Vagina (tissue), 2 donors: ENCODE results near the gene SATB1.

ENCODE experiments used
- POLR2A ChIP-seq, 2 donors: fragments of 450-650 bp; IDR thresholded peaks; one replicate each; pipeline ENCODE4 v1.6.1; 2017; ENCODE audit warnings: antibody characterized with exemption in 2 of 2, mild to moderate bottlenecking in 2 of 2, moderate library complexity in 2 of 2
- POLR2AphosphoS5 ChIP-seq, 2 donors: sonication (generic); formaldehyde crosslinking; IDR thresholded peaks; one replicate each; pipeline ENCODE4 v1.9.0; 2017; ENCODE audit warnings: antibody characterized with exemption in 2 of 2, mild to moderate bottlenecking in 2 of 2, low read depth in 1 of 2; ENCODE audit not compliant: insufficient read depth in 1 of 2
- TF ChIP-seq, protein P1 (sequence below), 3 experiments: fragments of 450-650 bp in 2 of 3; fragments of 200-600 bp in 1 of 3; sonication (generic) in 1 of 3; IDR thresholded peaks; one replicate each; pipeline ENCODE4 v1.5.1; 2017 to 2019; ENCODE audit warnings: antibody characterized with exemption in 3 of 3, mild to moderate bottlenecking in 2 of 3, moderate library complexity in 2 of 3

DNA sequence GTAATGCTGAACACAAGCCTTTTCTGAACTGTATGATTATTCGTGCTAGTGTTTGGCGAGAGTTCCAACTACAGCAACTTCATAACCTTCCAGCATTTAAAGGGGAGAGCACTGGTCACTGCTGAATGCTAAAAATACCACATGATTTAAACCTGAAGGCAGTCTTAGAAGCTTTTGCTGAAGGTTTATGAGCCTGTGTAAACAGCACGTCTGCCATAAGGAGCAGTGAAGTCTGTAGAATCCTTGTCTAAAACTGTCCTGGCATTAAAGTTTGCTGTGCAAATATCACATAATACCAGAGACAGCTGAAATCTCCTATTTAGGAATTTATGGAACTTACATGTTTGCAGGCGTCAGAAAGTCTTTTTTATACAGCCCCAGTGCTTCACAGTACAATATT is 5.9 kb downstream of the SATB1 start:
- TF ChIP-seq, protein P1, sequence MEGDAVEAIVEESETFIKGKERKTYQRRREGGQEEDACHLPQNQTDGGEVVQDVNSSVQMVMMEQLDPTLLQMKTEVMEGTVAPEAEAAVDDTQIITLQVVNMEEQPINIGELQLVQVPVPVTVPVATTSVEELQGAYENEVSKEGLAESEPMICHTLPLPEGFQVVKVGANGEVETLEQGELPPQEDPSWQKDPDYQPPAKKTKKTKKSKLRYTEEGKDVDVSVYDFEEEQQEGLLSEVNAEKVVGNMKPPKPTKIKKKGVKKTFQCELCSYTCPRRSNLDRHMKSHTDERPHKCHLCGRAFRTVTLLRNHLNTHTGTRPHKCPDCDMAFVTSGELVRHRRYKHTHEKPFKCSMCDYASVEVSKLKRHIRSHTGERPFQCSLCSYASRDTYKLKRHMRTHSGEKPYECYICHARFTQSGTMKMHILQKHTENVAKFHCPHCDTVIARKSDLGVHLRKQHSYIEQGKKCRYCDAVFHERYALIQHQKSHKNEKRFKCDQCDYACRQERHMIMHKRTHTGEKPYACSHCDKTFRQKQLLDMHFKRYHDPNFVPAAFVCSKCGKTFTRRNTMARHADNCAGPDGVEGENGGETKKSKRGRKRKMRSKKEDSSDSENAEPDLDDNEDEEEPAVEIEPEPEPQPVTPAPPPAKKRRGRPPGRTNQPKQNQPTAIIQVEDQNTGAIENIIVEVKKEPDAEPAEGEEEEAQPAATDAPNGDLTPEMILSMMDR (IDR thresholded peaks at IDR 0.05): no peak
- TF ChIP-seq POLR2A (IDR thresholded peaks at IDR 0.05): no peak
- no peak for TF ChIP-seq POLR2AphosphoS5 (IDR thresholded peaks at IDR 0.05; ENCODE audit: insufficient read depth in 1 of 2, low read depth in 1 of 2)
